ENCODE measurements around the gene ALDH2.
"Not testable (repeated sequence)": the region's sequence is repeated elsewhere in the genome, so short reads cannot be mapped to it uniquely, and the experiment has no call there.

The ALDH2 gene

GRCh38 chr12:111835531-111836181 lies 68.9 kb downstream of the ALDH2 start:
- DNase-seq; H2BK120ac ChIP-seq (ENCODE audit: low read depth, low read length); H3K9ac ChIP-seq (ENCODE audit: low read length); H3K36me3 ChIP-seq (ENCODE audit: control insufficient read depth, insufficient read depth, low read length); H3K4me3 ChIP-seq (ENCODE audit: low read length); H3K23ac ChIP-seq (ENCODE audit: low read length); H3K4me1 ChIP-seq (ENCODE audit: control insufficient read depth, low read depth, low read length); H4K8ac ChIP-seq (ENCODE audit: low read depth, low read length); H2BK5ac ChIP-seq (ENCODE audit: low read length); H3K79me2 ChIP-seq (ENCODE audit: control insufficient read depth, insufficient read depth, low read length); H4K5ac ChIP-seq (ENCODE audit: low read length); H2BK15ac ChIP-seq (replicated peaks; ENCODE audit: low read depth); H3K27me3 ChIP-seq (ENCODE audit: insufficient read depth, low read length, poor library complexity); H3K56ac ChIP-seq (ENCODE audit: low read length); H3K27ac ChIP-seq (ENCODE audit: low read depth, low read length); H2AK5ac ChIP-seq (ENCODE audit: low read length); H3K79me1 ChIP-seq (ENCODE audit: low read length); H3K4me2 ChIP-seq (ENCODE audit: low read length); H3K4ac ChIP-seq (ENCODE audit: low read depth, low read length); H3K18ac ChIP-seq (ENCODE audit: low read length): not testable (repeated sequence)
- WGBS (ENCODE audit: extremely low coverage, insufficient coverage, low lambda C conversion rate) = no CpG with 5 or more reads among the region's 28 CpGs

- Histone ChIP-seq H2BK5ac (ENCODE audit: low read length) (no peak overlapping the region), H4K8ac (ENCODE audit: low read depth, low read length) (no peak overlapping the region), H3K36me3 (ENCODE audit: control insufficient read depth, insufficient read depth, low read length) (no peaks in the 10 kb centered on the region), H2BK15ac (replicated peaks; ENCODE audit: low read depth) (no peak overlapping the region), H3K4me2 (ENCODE audit: low read length) (no peak overlapping the region), H2AK5ac (ENCODE audit: low read length) (no peak overlapping the region), H3K27ac (ENCODE audit: low read depth, low read length) (no peak overlapping the region), H4K5ac (ENCODE audit: low read length) (no peak overlapping the region), H3K56ac (ENCODE audit: low read length) (no peak overlapping the region), H3K4me1 (ENCODE audit: control insufficient read depth, low read depth, low read length) (no peaks in the 10 kb centered on the region), H3K9ac (ENCODE audit: low read length) (no peak overlapping the region), H3K27me3 (ENCODE audit: insufficient read depth, low read length, poor library complexity) (no peaks in the 10 kb centered on the region), H3K23ac (ENCODE audit: low read length) (no peak overlapping the region), H3K4me3 (ENCODE audit: low read length) (no peak overlapping the region), H3K18ac (ENCODE audit: low read length) (no peak overlapping the region), H3K4ac (ENCODE audit: low read depth, low read length) (no peak overlapping the region), H3K79me1 (ENCODE audit: low read length) (peaks cover 4% of the 10 kb centered on the region), H2BK120ac (ENCODE audit: low read depth, low read length) (no peak overlapping the region), H3K79me2 (ENCODE audit: control insufficient read depth, insufficient read depth, low read length) (peaks cover 31% of the 10 kb centered on the region)
- WGBS (ENCODE audit: extremely low coverage, insufficient coverage, low lambda C conversion rate) = no CpG with 5 or more reads among the region's 3 CpGs
- peak; percentile 12 for DNase-seq
These were observed 71.6 kb downstream of the ALDH2 start for GRCh38 chr12:111838353-111838752.

- Histone ChIP-seq H2BK15ac (replicated peaks; ENCODE audit: low read depth) (no peak overlapping the region), H3K18ac (ENCODE audit: low read length) (no peak overlapping the region), H3K9ac (ENCODE audit: low read length) (peak overlapping the region; percentile 91), H3K27ac (ENCODE audit: low read depth, low read length) (no peak overlapping the region), H3K27me3 (ENCODE audit: insufficient read depth, low read length, poor library complexity) (no peaks in the 10 kb centered on the region), H2BK5ac (ENCODE audit: low read length) (no peak overlapping the region), H3K79me2 (ENCODE audit: control insufficient read depth, insufficient read depth, low read length) (peaks cover 51% of the 10 kb centered on the region), H4K8ac (ENCODE audit: low read depth, low read length) (no peak overlapping the region), H3K56ac (ENCODE audit: low read length) (peak overlapping the region; percentile 92), H2BK120ac (ENCODE audit: low read depth, low read length) (no peak overlapping the region), H3K4me1 (ENCODE audit: control insufficient read depth, low read depth, low read length) (no peaks in the 10 kb centered on the region), H3K79me1 (ENCODE audit: low read length) (peaks cover 9% of the 10 kb centered on the region), H4K5ac (ENCODE audit: low read length) (no peak overlapping the region), H3K4me3 (ENCODE audit: low read length) (peak overlapping the region; percentile 89), H3K4me2 (ENCODE audit: low read length) (peak overlapping the region; percentile 86), H2AK5ac (ENCODE audit: low read length) (no peak overlapping the region), H3K36me3 (ENCODE audit: control insufficient read depth, insufficient read depth, low read length) (no peaks in the 10 kb centered on the region), H3K23ac (ENCODE audit: low read length) (no peak overlapping the region), H3K4ac (ENCODE audit: low read depth, low read length) (no peak overlapping the region)
- WGBS (ENCODE audit: extremely low coverage, insufficient coverage, low lambda C conversion rate) = no CpG with 5 or more reads among the region's 11 CpGs
- no peak for DNase-seq
These were observed 74.1 kb downstream of the ALDH2 start for GRCh38 chr12:111840807-111841206.

- no peak overlapping the region for H3K23ac ChIP-seq (ENCODE audit: low read length)
- H3K4ac ChIP-seq (ENCODE audit: low read depth, low read length) = no peak overlapping the region
- H4K5ac ChIP-seq (ENCODE audit: low read length) = no peak overlapping the region
- peak overlapping the region; percentile 89 for H3K4me3 ChIP-seq (ENCODE audit: low read length)
- peak overlapping the region; percentile 92 for H3K56ac ChIP-seq (ENCODE audit: low read length)
- H2BK120ac ChIP-seq (ENCODE audit: low read depth, low read length) = no peak overlapping the region
- peak overlapping the region; percentile 91 for H3K9ac ChIP-seq (ENCODE audit: low read length)
- H2BK15ac ChIP-seq (replicated peaks; ENCODE audit: low read depth) = no peak overlapping the region
- no peak for DNase-seq
- peaks cover 12% of the 10 kb centered on the region for H3K79me1 ChIP-seq (ENCODE audit: low read length)
- H3K79me2 ChIP-seq (ENCODE audit: control insufficient read depth, insufficient read depth, low read length) = peaks cover 56% of the 10 kb centered on the region
- WGBS (ENCODE audit: extremely low coverage, insufficient coverage, low lambda C conversion rate) = no CpG with 5 or more reads among the region's 13 CpGs
- no peak overlapping the region for H2BK5ac ChIP-seq (ENCODE audit: low read length)
- H4K8ac ChIP-seq (ENCODE audit: low read depth, low read length) = no peak overlapping the region
- no peaks in the 10 kb centered on the region for H3K4me1 ChIP-seq (ENCODE audit: control insufficient read depth, low read depth, low read length)
- H3K18ac ChIP-seq (ENCODE audit: low read length) = no peak overlapping the region
- no peaks in the 10 kb centered on the region for H3K27me3 ChIP-seq (ENCODE audit: insufficient read depth, low read length, poor library complexity)
- H3K27ac ChIP-seq (ENCODE audit: low read depth, low read length) = no peak overlapping the region
- H3K4me2 ChIP-seq (ENCODE audit: low read length) = peak overlapping the region; percentile 86
- H3K36me3 ChIP-seq (ENCODE audit: control insufficient read depth, insufficient read depth, low read length) = no peaks in the 10 kb centered on the region
- no peak overlapping the region for H2AK5ac ChIP-seq (ENCODE audit: low read length)
These were observed 74.6 kb downstream of the ALDH2 start for GRCh38 chr12:111841236-111841749.

GRCh38 chr12:111841750-111842555 lies 75.2 kb downstream of the ALDH2 start, which contains the start of gene MAPKAPK5:
TSS of gene MAPKAPK5 (plus strand) at chr12:111842228. CDS start at chr12:111842734, 506 bp downstream.
- H3K4ac ChIP-seq (ENCODE audit: low read depth, low read length) = peak within 1 kb of the TSS; percentile 81
- peak within 1 kb of the TSS; percentile 98 for H3K56ac ChIP-seq (ENCODE audit: low read length)
- H2AK5ac ChIP-seq (ENCODE audit: low read length) = peak within 1 kb of the TSS; percentile 2
- H3K18ac ChIP-seq (ENCODE audit: low read length) = peak within 1 kb of the TSS; percentile 20
- peak within 1 kb of the TSS; percentile 91 for H3K9ac ChIP-seq (ENCODE audit: low read length)
- DNase-seq = peak; percentile 97
- peak within 1 kb of the TSS; percentile 95 for H3K4me3 ChIP-seq (ENCODE audit: low read length)
- peaks cover 60% of the 10 kb centered on the region for H3K79me2 ChIP-seq (ENCODE audit: control insufficient read depth, insufficient read depth, low read length)
- H2BK120ac ChIP-seq (ENCODE audit: low read depth, low read length) = no peak within 1 kb of the TSS
- no peak within 1 kb of the TSS for H2BK15ac ChIP-seq (replicated peaks; ENCODE audit: low read depth)
- H4K5ac ChIP-seq (ENCODE audit: low read length) = no peak within 1 kb of the TSS
- peak within 1 kb of the TSS; percentile 86 for H3K4me2 ChIP-seq (ENCODE audit: low read length)
- H3K4me1 ChIP-seq (ENCODE audit: control insufficient read depth, low read depth, low read length) = no peaks in the 10 kb centered on the region
- H2BK5ac ChIP-seq (ENCODE audit: low read length) = no peak within 1 kb of the TSS
- peak within 1 kb of the TSS; percentile 54 for H3K27ac ChIP-seq (ENCODE audit: low read depth, low read length)
- H3K23ac ChIP-seq (ENCODE audit: low read length) = no peak within 1 kb of the TSS
- peaks cover 14% of the 10 kb centered on the region for H3K79me1 ChIP-seq (ENCODE audit: low read length)
- no peaks in the 10 kb centered on the region for H3K27me3 ChIP-seq (ENCODE audit: insufficient read depth, low read length, poor library complexity)
- H4K8ac ChIP-seq (ENCODE audit: low read depth, low read length) = no peak within 1 kb of the TSS
- no peaks in the 10 kb centered on the region for H3K36me3 ChIP-seq (ENCODE audit: control insufficient read depth, insufficient read depth, low read length)
- no CpG with 5 or more reads among the region's 84 CpGs for WGBS (ENCODE audit: extremely low coverage, insufficient coverage, low lambda C conversion rate)

Data from mesendoderm (in vitro differentiated cells).